ENCODE results near the gene CERK. TPM values are rescaled to one million over a fixed set of nuclear protein-coding genes. Genes with fewer than 3 reads are reported as not detected.

CERK gene
- total RNA-seq, 2 donors from 2014 or later, result 54.9 to 57.6 TPM

- Histone ChIP-seq H3K27me3 (ENCODE audit: control insufficient read depth, insufficient read depth, low read length, poor library complexity, severe bottlenecking) (no peaks in the 10 kb centered on the region), H3K4me1 (ENCODE audit: control insufficient read depth, insufficient read depth, low read length) (no peaks in the 10 kb centered on the region), H3K36me3 (ENCODE audit: control insufficient read depth, insufficient read depth, low read length) (peaks cover 7% of the 10 kb centered on the region), H3K27ac (ENCODE audit: low read depth, low read length) (no peak overlapping the region), H3K4me3 (ENCODE audit: low read length) (no peak overlapping the region), H3K9me3 (ENCODE audit: control insufficient read depth, low read length) (peaks cover 5% of the 10 kb centered on the region), H3K9ac (ENCODE audit: extremely low read depth, low read length, poor library complexity, severe bottlenecking) (no peak overlapping the region)
- DNase-seq, result no peak
- H3K4me3 Mint-ChIP-seq, result no peak overlapping the region
- H3K4me1 Mint-ChIP-seq, result peaks cover 8% of the 10 kb centered on the region
- TF ChIP-seq CTCF (conservative IDR thresholded peaks at IDR 0.05), result no peak
- no peak overlapping the region for H3K27ac Mint-ChIP-seq
- no peaks in the 10 kb centered on the region for H3K9me3 Mint-ChIP-seq
- WGBS, 2 experiments (ENCODE audit: insufficient coverage in 1 of 2, insufficient read length in 1 of 2), result 94 to 99% methylated on average over 9 of the region's 9 CpGs
- no peaks in the 10 kb centered on the region for H3K27me3 Mint-ChIP-seq (ENCODE audit: insufficient read depth)
- H3K36me3 Mint-ChIP-seq (ENCODE audit: low read depth), result no peaks in the 10 kb centered on the region
These were observed 43.2 kb upstream of the CERK start for GRCh38 chr22:46781291-46781690.

GRCh38 chr22:46780453-46780852, 42.4 kb upstream of the CERK start:
- 93 to 95% methylated on average over 8 to 9 of the region's 9 CpGs for WGBS, 2 experiments (ENCODE audit: insufficient coverage in 1 of 2, insufficient read length in 1 of 2)
- H3K27me3 ChIP-seq (ENCODE audit: control insufficient read depth, insufficient read depth, low read length, poor library complexity, severe bottlenecking), result no peaks in the 10 kb centered on the region

GRCh38 chr22:46779651-46780050, 41.6 kb upstream of the CERK start:
- no peak overlapping the region for H3K27ac ChIP-seq (ENCODE audit: low read depth, low read length)
- TF ChIP-seq CTCF (conservative IDR thresholded peaks at IDR 0.05), result no peak

More at GRCh38 chr22:46780453-46780852, 42.4 kb upstream of the CERK start:
- Histone ChIP-seq H3K27ac (ENCODE audit: low read depth, low read length) (no peak overlapping the region), H3K9ac (ENCODE audit: extremely low read depth, low read length, poor library complexity, severe bottlenecking) (no peak overlapping the region), H3K4me1 (ENCODE audit: control insufficient read depth, insufficient read depth, low read length) (peaks cover 3% of the 10 kb centered on the region), H3K36me3 (ENCODE audit: control insufficient read depth, insufficient read depth, low read length) (peaks cover 7% of the 10 kb centered on the region), H3K4me3 (ENCODE audit: low read length) (no peak overlapping the region), H3K9me3 (ENCODE audit: control insufficient read depth, low read length) (no peaks in the 10 kb centered on the region)
- Mint-ChIP-seq H3K9me3 (no peaks in the 10 kb centered on the region), H3K36me3 (ENCODE audit: low read depth) (no peaks in the 10 kb centered on the region), H3K27ac (peak overlapping the region; percentile 42), H3K4me1 (peaks cover 17% of the 10 kb centered on the region), H3K4me3 (no peak overlapping the region), H3K27me3 (ENCODE audit: insufficient read depth) (no peaks in the 10 kb centered on the region)
- DNase-seq, result no peak
- no peak for TF ChIP-seq CTCF (conservative IDR thresholded peaks at IDR 0.05)

More at GRCh38 chr22:46779651-46780050, 41.6 kb upstream of the CERK start:
- Histone ChIP-seq H3K27me3 (ENCODE audit: control insufficient read depth, insufficient read depth, low read length, poor library complexity, severe bottlenecking) (no peaks in the 10 kb centered on the region), H3K9me3 (ENCODE audit: control insufficient read depth, low read length) (no peaks in the 10 kb centered on the region), H3K4me3 (ENCODE audit: low read length) (no peak overlapping the region), H3K9ac (ENCODE audit: extremely low read depth, low read length, poor library complexity, severe bottlenecking) (no peak overlapping the region), H3K4me1 (ENCODE audit: control insufficient read depth, insufficient read depth, low read length) (peaks cover 11% of the 10 kb centered on the region), H3K36me3 (ENCODE audit: control insufficient read depth, insufficient read depth, low read length) (no peaks in the 10 kb centered on the region)
- H3K27ac Mint-ChIP-seq, result no peak overlapping the region
- DNase-seq, result no peak
- H3K9me3 Mint-ChIP-seq, result no peaks in the 10 kb centered on the region
- no peak overlapping the region for H3K4me3 Mint-ChIP-seq
- peaks cover 25% of the 10 kb centered on the region for H3K4me1 Mint-ChIP-seq
- no peaks in the 10 kb centered on the region for H3K36me3 Mint-ChIP-seq (ENCODE audit: low read depth)
- no peaks in the 10 kb centered on the region for H3K27me3 Mint-ChIP-seq (ENCODE audit: insufficient read depth)
- WGBS, 2 experiments (ENCODE audit: insufficient coverage in 1 of 2, insufficient read length in 1 of 2), result 94 to 98% methylated on average over 4 to 8 of the region's 9 CpGs

Data from endodermal cell (in vitro differentiated cells).